Glutamatergic neuron (in vitro differentiated cells): ENCODE measurements around the gene ANTKMT. TPM values are rescaled to one million over a fixed set of nuclear protein-coding genes. Genes with fewer than 3 reads are reported as not detected.

Source experiments
- DNase-seq: peaks from one replicate; pipeline ENCODE4 v3.0.0; 2022
- H3K27ac Mint-ChIP-seq: one replicate; pipeline ENCODE4 v1.8.0; 2020; ENCODE audit warnings: mild to moderate bottlenecking, mixed read lengths, inconsistent platforms; ENCODE audit not compliant: unreplicated experiment
- H3K27me3 Mint-ChIP-seq: one replicate; pipeline ENCODE4 v1.8.0; 2020; ENCODE audit warnings: mild to moderate bottlenecking, moderate library complexity, mixed read lengths, inconsistent platforms; ENCODE audit not compliant: unreplicated experiment
- H3K36me3 Mint-ChIP-seq: one replicate; pipeline ENCODE4 v1.8.0; 2020; ENCODE audit warnings: mild to moderate bottlenecking, mixed read lengths, inconsistent platforms; ENCODE audit not compliant: unreplicated experiment
- H3K4me1 Mint-ChIP-seq: one replicate; pipeline ENCODE4 v1.8.0; 2020; ENCODE audit warnings: mild to moderate bottlenecking, low read depth, mixed read lengths, inconsistent platforms; ENCODE audit not compliant: unreplicated experiment
- H3K4me3 Mint-ChIP-seq: one replicate; pipeline ENCODE4 v1.8.0; 2020; ENCODE audit warnings: mild to moderate bottlenecking, mixed read lengths, inconsistent platforms; ENCODE audit not compliant: unreplicated experiment
- H3K9me3 Mint-ChIP-seq: one replicate; pipeline ENCODE4 v1.8.0; 2020; ENCODE audit warnings: mild to moderate bottlenecking, moderate library complexity, mixed read lengths, inconsistent platforms; ENCODE audit not compliant: unreplicated experiment
- total RNA-seq: library from RNA; stranded (reverse); fragmentation: NEBNext Ultra II Directional; extraction: Animal tissue kit (Norgen Biotek cat#: 25700); gene quantifications from one replicate; pipeline ENCODE4 v1.2.1, GENCODE V29; 2021; ENCODE audit not compliant: unreplicated experiment
- TF ChIP-seq, protein P1 (sequence below): fragments of 200-600 bp; sonication (generic); IDR thresholded peaks from one replicate; pipeline ENCODE4 v1.5.0; 2021; ENCODE audit not compliant: partially characterized antibody, unreplicated experiment

ANTKMT gene
- total RNA-seq, 1 donor from 2014 or later: 61.1 TPM

DNA sequence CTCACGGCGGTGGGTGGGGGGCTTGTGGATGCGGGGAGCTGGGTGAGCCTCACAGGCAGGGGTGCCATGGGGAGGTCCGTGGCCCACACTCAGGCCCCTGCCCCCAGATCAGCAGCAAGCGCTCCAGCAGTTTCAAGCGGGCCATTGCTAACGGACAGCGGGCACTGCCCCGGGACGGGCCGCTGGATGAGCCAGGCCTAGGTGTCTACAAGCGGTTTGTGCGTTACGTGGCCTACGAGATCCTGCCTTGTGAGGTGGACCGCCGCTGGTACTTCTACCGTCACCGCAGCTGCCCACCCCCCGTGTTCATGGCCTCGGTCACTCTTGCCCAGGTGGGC, 44.4 kb upstream of the ANTKMT start:
- Mint-ChIP-seq H3K4me3 (no peak overlapping the region), H3K36me3 (no peaks in the 10 kb centered on the region), H3K9me3 (peaks cover 6% of the 10 kb centered on the region), H3K4me1 (peaks cover 4% of the 10 kb centered on the region), H3K27me3 (peaks cover 8% of the 10 kb centered on the region), H3K27ac (no peak overlapping the region)
- TF ChIP-seq, protein P1, sequence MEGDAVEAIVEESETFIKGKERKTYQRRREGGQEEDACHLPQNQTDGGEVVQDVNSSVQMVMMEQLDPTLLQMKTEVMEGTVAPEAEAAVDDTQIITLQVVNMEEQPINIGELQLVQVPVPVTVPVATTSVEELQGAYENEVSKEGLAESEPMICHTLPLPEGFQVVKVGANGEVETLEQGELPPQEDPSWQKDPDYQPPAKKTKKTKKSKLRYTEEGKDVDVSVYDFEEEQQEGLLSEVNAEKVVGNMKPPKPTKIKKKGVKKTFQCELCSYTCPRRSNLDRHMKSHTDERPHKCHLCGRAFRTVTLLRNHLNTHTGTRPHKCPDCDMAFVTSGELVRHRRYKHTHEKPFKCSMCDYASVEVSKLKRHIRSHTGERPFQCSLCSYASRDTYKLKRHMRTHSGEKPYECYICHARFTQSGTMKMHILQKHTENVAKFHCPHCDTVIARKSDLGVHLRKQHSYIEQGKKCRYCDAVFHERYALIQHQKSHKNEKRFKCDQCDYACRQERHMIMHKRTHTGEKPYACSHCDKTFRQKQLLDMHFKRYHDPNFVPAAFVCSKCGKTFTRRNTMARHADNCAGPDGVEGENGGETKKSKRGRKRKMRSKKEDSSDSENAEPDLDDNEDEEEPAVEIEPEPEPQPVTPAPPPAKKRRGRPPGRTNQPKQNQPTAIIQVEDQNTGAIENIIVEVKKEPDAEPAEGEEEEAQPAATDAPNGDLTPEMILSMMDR: no peak
- no peak for DNase-seq

DNA sequence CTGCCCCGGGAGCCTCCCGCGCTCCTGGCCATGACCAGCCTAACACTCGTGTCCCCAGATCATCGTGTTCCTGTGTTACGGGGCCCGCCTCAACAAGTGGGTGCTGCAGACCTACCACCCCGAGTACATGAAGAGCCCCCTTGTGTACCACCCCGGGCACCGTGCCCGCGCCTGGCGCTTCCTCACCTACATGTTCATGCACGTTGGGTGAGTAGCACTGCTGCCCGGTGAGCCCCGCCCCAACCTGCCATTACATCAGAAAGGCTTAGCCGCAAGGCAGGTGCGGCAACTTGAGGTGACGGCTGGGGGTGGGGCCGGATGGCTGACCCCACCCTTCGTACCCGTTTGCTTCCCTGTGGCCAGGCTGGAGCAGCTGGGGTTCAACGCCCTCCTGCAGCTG, 44.0 kb upstream of the ANTKMT start:
- H3K4me3 Mint-ChIP-seq: no peak overlapping the region
- peaks cover 11% of the 10 kb centered on the region for H3K27me3 Mint-ChIP-seq
- H3K4me1 Mint-ChIP-seq: peaks cover 7% of the 10 kb centered on the region

DNA sequence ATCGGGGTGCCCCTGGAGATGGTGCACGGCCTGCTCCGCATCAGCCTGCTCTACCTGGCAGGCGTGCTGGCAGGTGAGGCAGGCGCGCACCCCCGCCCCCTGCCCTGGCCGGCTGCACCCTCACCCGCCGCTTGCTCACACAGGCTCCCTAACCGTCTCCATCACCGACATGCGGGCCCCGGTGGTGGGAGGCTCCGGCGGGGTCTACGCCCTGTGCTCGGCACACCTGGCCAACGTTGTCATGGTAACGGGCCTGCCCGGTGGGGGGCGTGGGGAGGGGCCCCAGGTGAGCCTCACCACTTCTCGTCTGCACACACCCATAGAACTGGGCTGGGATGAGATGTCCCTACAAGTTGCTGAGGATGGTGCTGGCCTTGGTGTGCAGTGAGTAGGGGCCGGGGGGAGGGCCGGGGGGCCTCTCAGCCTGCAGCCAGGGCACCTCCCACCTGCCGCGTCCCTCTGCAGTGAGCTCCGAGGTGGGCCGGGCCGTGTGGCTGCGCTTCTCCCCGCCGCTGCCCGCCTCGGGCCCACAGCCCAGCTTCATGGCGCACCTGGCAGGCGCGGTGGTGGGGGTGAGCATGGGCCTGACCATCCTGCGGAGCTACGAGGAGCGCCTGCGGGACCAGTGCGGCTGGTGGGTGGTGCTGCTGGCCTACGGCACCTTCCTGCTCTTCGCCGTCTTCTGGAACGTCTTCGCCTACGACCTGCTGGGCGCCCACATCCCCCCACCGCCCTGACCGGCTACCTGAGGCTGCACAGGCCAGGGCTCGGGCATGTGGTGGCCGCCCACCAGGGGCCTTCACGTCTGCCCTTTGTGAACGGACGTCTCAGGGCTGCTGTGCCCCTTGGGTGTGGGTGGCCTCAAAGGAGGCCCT, 43.4 kb upstream of the ANTKMT start:
- TF ChIP-seq, protein P1: no peak
- no peak overlapping the region for H3K4me3 Mint-ChIP-seq
- H3K27ac Mint-ChIP-seq: no peak overlapping the region
- no peak for DNase-seq
- no peaks in the 10 kb centered on the region for H3K36me3 Mint-ChIP-seq
- peaks cover 12% of the 10 kb centered on the region for H3K27me3 Mint-ChIP-seq
- peaks cover 7% of the 10 kb centered on the region for H3K9me3 Mint-ChIP-seq
- H3K4me1 Mint-ChIP-seq: peaks cover 8% of the 10 kb centered on the region

More for the DNA sequence above, 44.0 kb upstream of the ANTKMT start:
- no peak for DNase-seq
- Mint-ChIP-seq H3K36me3 (no peaks in the 10 kb centered on the region), H3K27ac (no peak overlapping the region), H3K9me3 (peaks cover 7% of the 10 kb centered on the region)
- TF ChIP-seq, protein P1: no peak

DNA sequence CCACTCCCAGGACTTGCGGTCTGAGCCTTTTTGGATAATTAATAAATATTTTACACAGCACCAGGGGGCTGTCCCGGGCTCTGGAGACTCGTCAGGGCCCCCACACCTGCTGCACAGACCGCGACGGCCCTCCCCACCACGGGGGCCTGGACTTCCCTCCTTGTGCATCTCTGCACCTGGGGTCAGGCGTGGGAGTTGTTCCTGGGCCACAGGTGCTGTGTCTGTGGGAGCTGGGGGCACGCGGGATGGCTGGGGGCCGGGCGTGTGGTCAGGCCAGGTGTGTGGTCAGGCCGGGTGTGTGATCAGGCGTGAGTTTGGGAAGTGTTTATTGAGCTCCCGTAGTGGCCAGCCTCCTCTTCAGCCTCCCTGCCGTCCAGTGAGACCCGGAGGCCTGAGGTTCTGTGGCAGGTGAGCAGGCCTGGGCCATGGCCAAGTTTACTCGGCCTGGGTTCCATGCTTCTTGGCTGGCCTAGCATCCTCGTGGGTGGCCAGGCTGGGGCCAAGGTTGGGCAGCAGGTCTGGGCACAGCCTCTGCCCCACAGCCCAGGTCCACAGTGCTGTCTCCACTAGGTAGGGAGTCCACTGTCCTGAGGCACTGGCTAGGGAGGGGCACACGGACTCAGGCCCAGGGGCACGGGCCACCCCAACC, 42.6 kb upstream of the ANTKMT start:
- H3K9me3 Mint-ChIP-seq: peaks cover 7% of the 10 kb centered on the region
- no peak for DNase-seq
- peaks cover 13% of the 10 kb centered on the region for H3K27me3 Mint-ChIP-seq
- H3K4me3 Mint-ChIP-seq: no peak overlapping the region
- no peaks in the 10 kb centered on the region for H3K36me3 Mint-ChIP-seq
- H3K4me1 Mint-ChIP-seq: peaks cover 9% of the 10 kb centered on the region
- H3K27ac Mint-ChIP-seq: no peak overlapping the region
- TF ChIP-seq, protein P1: no peak
